Activated T-cell treated with anti-CD3 and anti-CD28 coated beads, Interleukin-2, amount 50 U/mL, for 24 hours (primary cell): ENCODE measurements around the gene ARHGAP29.
"Not testable (repeated sequence)": the region's sequence is repeated elsewhere in the genome, so short reads cannot be mapped to it uniquely, and the experiment has no call there.

Experiments used
- DNase-seq: peaks from one replicate; pipeline ENCODE4 v3.0.0-alpha.2; 2020
- H3K27ac Mint-ChIP-seq: 2 replicates; pipeline ENCODE4 v1.8.0; 2020; ENCODE audit warnings: mild to moderate bottlenecking, mixed read lengths
- H3K27me3 Mint-ChIP-seq: 2 replicates; pipeline ENCODE4 v1.8.0; 2020; ENCODE audit warnings: mixed read lengths
- H3K36me3 Mint-ChIP-seq: 2 replicates; pipeline ENCODE4 v1.8.0; 2020; ENCODE audit warnings: low read depth, mixed read lengths
- H3K4me1 Mint-ChIP-seq: 2 replicates; pipeline ENCODE4 v1.8.0; 2020; ENCODE audit warnings: low read depth, mixed read lengths
- H3K4me3 Mint-ChIP-seq: 2 replicates; pipeline ENCODE4 v1.8.0; 2020; ENCODE audit warnings: mild to moderate bottlenecking, moderate library complexity, mixed read lengths
- H3K9me3 Mint-ChIP-seq: 2 replicates; pipeline ENCODE4 v1.8.0; 2020; ENCODE audit warnings: mixed read lengths

Gene ARHGAP29

DNA sequence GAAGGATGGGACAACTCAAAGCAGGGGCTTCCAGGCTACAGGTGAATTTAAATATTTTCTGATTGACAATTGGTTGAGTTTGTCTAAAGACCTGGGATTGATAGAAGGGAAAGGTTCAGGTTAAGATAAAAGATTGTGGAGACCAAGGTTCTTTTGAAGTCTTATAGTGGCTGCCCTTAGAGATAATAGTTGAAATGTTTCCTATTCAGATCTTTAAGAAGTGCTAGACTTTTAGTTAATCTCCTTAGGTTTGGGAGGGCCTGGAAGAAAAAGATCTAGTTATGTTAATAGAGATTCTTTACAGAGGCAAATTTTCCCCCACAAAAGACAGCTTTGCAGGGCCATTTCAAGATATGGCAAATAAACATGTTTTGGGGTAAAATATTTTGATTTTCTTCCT is 88.2 kb downstream of the ARHGAP29 start:
- DNase-seq, H3K27me3 Mint-ChIP-seq, H3K9me3 Mint-ChIP-seq, H3K36me3 Mint-ChIP-seq, H3K4me1 Mint-ChIP-seq, H3K4me3 Mint-ChIP-seq, H3K27ac Mint-ChIP-seq: not testable (repeated sequence)

DNA sequence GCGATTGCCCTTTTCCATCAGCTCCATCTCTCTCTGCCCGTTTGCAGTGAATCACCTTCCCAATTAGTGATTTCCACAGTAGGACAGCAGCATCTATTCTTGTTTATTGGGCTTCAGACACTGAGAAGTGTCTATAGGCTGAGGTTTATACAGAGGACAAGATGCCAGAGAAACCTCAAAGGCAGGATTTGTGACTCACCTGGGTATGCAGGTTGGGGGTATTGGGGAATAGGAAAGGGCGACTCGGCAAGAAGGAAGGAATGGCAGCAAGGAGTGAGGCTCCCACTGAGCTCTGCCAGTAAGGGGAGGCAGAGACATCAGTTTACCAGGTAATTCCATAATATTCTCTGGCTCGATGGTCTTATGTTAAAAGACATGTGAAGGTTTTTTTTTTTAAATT is 91.1 kb downstream of the ARHGAP29 start:
- Mint-ChIP-seq H3K4me1 (no peaks in the 10 kb centered on the region), H3K36me3 (no peaks in the 10 kb centered on the region), H3K9me3 (no peaks in the 10 kb centered on the region), H3K27me3 (no peaks in the 10 kb centered on the region), H3K27ac (no peak overlapping the region), H3K4me3 (no peak overlapping the region)
- DNase-seq, result no peak

DNA sequence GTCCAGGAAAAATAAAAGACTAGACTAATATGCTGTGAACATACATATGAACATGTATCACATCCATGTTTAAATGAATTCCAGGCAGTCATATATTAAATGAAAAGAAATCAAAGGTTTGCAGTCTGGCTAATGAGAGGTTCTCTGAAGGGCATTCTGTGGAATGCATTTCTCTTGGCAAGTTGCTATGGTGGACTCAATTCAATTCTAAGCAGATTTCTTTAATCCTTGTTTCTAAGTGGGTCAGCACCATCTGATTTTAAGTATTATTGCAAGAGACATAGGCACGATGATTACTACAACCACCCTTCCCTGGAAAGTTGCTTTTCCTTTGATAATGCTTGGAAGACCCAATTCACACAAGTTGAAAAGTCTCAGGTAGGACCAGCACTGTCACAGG is 92.5 kb downstream of the ARHGAP29 start:
- H3K9me3 Mint-ChIP-seq, result no peaks in the 10 kb centered on the region
- H3K36me3 Mint-ChIP-seq, result no peaks in the 10 kb centered on the region
- DNase-seq, result no peak
- H3K4me3 Mint-ChIP-seq, result no peak overlapping the region
- H3K4me1 Mint-ChIP-seq, result no peaks in the 10 kb centered on the region
- H3K27ac Mint-ChIP-seq, result no peak overlapping the region
- no peaks in the 10 kb centered on the region for H3K27me3 Mint-ChIP-seq

DNA sequence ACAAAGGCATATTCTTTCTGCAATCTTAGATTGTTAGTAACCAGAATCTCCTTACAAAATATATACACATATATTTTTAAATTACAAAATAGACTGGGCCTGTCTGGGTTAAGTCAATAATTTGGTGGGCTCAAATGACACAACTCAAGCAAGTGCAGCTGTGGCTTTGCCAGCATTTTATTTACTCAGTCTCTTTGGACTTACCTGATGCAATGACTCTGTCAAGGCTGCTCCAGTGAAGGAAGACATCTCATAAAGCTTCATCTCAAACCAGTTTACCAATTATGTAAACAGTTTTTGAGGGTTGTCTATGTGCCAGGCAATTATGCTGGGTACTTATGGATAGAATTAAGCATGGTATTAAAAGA is 93.6 kb downstream of the ARHGAP29 start:
- Mint-ChIP-seq H3K27me3 (no peaks in the 10 kb centered on the region), H3K36me3 (no peaks in the 10 kb centered on the region), H3K4me1 (no peaks in the 10 kb centered on the region), H3K27ac (no peak overlapping the region), H3K9me3 (no peaks in the 10 kb centered on the region), H3K4me3 (no peak overlapping the region)
- no peak for DNase-seq

DNA sequence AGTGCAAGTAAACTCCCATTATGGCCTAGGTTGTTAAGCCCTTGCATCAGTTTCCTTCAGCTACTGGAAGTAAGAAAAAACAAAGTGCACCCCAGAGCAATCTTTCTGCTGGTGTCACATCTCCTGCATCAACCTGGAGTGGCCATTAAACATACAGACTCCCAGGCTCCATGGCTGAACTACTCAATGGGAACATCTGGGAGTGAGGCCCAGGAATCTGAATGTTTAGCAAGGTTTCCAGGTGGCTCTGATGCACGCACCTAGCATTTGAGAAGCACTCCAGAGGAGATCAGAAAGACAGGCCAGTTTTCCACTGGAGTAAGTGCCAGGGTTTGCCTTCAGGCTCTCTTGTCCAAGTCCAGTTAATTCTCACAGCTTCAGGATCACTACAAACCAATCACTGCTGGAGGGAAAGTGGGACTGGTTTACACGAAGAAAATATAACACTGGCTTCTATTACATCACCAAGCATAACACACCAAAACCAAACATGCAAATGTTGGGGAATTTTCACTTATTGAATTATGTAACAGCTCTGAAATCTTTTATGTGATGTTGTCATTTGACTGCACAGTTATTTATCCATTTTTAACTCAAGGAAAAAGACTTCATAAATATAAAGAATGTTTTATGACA is 94.1 kb downstream of the ARHGAP29 start:
- Mint-ChIP-seq H3K9me3 (no peaks in the 10 kb centered on the region), H3K4me1 (no peaks in the 10 kb centered on the region), H3K27me3 (no peaks in the 10 kb centered on the region), H3K36me3 (no peaks in the 10 kb centered on the region), H3K4me3 (no peak overlapping the region), H3K27ac (no peak overlapping the region)
- DNase-seq, result no peak

DNA sequence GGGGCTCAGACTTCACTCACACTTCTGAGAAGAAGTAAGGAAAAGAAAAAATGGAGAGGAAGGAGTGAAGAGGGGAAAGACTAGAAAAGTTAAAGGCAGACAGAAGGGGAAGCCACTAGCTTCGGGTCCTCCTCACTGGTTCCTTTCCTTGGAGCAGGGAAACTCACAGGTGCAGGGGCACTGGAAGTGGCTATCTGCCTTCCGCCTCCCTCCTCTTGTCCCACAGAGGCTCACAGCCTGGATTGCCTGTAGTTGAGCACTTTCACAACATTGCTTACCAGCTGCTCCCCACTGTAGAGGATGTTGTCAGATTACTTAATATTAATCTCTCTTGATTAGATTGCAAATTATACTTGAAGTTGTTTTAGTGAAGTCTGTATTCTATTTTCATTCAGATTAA is 94.8 kb downstream of the ARHGAP29 start:
- H3K4me1 Mint-ChIP-seq, result no peaks in the 10 kb centered on the region
- no peaks in the 10 kb centered on the region for H3K27me3 Mint-ChIP-seq
- no peaks in the 10 kb centered on the region for H3K36me3 Mint-ChIP-seq
- H3K4me3 Mint-ChIP-seq, result no peak overlapping the region
- H3K9me3 Mint-ChIP-seq, result no peaks in the 10 kb centered on the region
- H3K27ac Mint-ChIP-seq, result no peak overlapping the region
- DNase-seq, result no peak

DNA sequence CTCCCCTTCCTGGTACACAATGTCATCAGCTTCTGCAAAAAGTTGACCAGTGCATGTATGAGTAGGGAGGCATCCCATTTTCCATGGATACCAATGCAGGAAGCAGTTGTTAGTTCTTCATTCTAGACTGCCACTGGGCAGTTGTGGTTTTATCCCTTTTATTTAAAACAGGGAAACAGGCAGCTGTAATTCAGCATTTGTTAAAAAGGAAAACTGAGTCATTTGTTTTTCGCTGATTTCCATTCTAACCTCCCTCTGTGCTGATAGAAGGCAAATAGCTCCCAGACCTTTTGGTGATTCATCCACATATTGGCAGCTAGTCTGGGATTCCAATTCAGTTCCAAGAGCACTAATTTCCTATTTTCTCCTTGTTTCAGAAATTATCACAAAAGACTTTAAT is 95.4 kb downstream of the ARHGAP29 start:
- H3K9me3 Mint-ChIP-seq, result no peaks in the 10 kb centered on the region
- H3K4me3 Mint-ChIP-seq, result no peak overlapping the region
- H3K27ac Mint-ChIP-seq, result no peak overlapping the region
- no peaks in the 10 kb centered on the region for H3K36me3 Mint-ChIP-seq
- no peaks in the 10 kb centered on the region for H3K4me1 Mint-ChIP-seq
- peaks cover under 1% of the 10 kb centered on the region for H3K27me3 Mint-ChIP-seq
- DNase-seq, result no peak

DNA sequence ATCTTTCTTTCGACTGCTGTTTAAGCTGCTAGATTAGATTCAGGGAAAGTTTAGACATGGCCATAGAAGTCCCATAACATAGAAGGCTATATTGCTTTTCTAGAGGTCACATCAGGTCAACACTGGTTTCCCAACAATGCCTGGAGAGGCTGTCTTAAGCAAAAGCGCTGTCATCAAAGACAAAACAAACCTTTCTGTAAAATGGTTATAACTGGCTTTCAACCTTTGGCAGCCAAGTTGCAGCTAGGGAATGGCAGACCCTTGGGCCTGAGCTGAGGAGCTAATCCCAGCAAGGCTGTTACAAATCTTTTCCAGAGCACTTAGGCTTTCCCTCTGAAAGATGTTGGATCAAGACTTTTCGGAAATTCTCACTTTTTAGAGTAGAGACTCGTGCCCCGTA is 105.3 kb downstream of the ARHGAP29 start:
- Mint-ChIP-seq H3K4me1 (no peaks in the 10 kb centered on the region), H3K36me3 (no peaks in the 10 kb centered on the region), H3K9me3 (peaks cover 8% of the 10 kb centered on the region), H3K27ac (no peak overlapping the region), H3K4me3 (no peak overlapping the region), H3K27me3 (peaks cover 13% of the 10 kb centered on the region)
- no peak for DNase-seq

DNA sequence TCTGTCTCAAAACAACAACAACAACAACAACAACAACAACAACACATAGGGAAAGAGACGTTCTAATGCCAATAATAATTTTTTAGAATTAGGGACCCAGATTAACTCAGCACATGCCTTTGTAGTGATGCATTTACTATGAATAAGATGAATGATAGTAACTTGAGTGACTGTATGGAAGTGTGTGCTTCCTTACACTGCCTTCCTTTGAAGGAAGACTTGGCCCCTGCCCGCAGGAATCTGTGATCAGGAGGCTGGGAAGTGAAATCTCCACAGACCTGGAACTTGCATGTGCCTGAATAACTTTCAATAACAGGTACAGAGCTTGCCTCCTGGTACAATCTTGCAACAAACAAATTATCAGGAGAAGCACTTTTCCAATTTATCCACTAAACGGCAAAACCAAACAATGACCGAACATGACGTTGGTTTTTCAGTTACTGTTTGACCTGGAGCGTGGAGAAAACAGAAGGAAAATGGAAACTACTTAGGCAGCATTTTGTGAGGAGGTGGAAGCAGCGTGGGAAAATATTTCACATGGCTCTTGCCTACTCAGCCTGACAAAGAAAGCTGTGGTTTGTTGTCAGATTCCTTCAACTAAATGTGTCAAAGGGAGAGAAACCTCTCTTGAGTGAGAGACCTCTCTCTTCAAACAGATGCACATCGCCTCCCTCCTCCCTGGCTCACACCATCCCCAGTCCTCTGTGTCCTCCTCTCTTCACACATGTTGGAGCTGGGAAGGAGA is 106.4 kb downstream of the ARHGAP29 start:
- no peak overlapping the region for H3K4me3 Mint-ChIP-seq
- no peak for DNase-seq

DNA sequence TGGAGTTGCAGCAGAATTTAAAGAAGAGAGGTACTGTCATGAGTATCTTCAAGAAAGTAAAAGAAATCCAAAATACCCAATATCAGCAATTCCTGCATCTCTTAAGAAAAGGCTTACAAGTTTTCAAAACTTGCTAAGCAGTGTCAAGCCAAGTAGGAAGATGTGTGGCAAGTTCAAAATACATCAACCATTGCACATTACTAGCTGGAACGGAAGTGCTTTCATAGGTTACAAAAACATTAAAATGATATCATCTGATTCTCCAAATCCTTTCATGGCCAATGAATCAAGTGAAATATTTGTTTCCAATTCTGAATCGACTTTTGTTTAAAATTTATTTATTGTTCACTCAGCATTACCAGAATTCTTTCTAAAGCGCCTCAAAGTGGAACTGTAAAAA is 110.7 kb downstream of the ARHGAP29 start:
- no peak overlapping the region for H3K27ac Mint-ChIP-seq
- no peaks in the 10 kb centered on the region for H3K27me3 Mint-ChIP-seq
- no peaks in the 10 kb centered on the region for H3K9me3 Mint-ChIP-seq
- H3K4me1 Mint-ChIP-seq, result no peaks in the 10 kb centered on the region
- H3K4me3 Mint-ChIP-seq, result no peak overlapping the region
- H3K36me3 Mint-ChIP-seq, result no peaks in the 10 kb centered on the region
- DNase-seq, result no peak

More for the DNA sequence above, 106.4 kb downstream of the ARHGAP29 start:
- Mint-ChIP-seq H3K36me3 (no peaks in the 10 kb centered on the region), H3K27ac (no peak overlapping the region), H3K27me3 (peaks cover 8% of the 10 kb centered on the region), H3K4me1 (no peaks in the 10 kb centered on the region), H3K9me3 (peaks cover 8% of the 10 kb centered on the region)

DNA sequence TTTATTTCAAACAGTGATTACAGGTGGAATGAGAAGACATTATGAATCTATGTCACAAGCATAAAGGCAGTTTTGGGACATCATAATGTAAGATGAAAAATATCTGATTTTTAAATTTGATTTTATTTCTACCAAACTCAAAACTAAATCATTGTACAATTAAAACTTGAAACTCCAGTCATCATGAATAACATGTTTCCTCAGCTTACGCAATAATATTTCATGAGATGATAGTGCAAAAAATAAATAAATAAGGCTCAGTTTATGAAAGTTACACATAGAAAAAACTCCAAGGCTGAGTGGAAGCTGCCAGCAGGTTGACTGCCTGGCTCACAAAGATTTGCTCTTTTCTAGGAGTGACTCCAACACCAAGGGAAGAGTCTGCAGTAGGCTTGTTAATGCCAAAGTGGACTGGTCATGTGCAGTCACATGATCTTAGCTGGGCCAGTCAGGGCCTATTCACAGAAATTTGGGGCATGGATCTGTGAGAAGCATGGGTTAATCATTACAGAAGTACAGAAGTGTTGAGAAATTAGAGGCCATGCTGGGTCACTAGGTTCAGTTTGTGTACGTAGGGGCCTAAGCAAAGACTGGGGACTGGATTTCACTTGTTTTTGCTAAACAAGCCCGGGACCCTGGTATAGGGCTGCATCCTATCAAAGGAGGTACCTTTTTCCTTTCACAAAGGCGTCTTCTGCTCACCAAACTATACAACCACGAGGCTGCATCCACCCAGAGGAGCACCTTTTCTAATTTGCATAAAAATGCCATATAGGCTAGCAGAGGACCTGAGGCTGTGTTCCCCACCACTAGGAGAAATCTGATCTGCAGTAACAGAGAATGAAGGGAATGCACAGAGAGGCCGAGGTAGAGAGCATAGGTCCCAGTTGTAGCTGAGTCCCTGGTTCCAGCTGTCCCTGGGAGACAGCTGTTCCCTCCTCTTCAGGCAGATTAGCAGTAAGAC is 111.6 kb downstream of the ARHGAP29 start:
- Mint-ChIP-seq H3K4me3 (no peak overlapping the region), H3K36me3 (no peaks in the 10 kb centered on the region), H3K27ac (no peak overlapping the region), H3K4me1 (no peaks in the 10 kb centered on the region), H3K9me3 (no peaks in the 10 kb centered on the region), H3K27me3 (no peaks in the 10 kb centered on the region)
- DNase-seq, result no peak

DNA sequence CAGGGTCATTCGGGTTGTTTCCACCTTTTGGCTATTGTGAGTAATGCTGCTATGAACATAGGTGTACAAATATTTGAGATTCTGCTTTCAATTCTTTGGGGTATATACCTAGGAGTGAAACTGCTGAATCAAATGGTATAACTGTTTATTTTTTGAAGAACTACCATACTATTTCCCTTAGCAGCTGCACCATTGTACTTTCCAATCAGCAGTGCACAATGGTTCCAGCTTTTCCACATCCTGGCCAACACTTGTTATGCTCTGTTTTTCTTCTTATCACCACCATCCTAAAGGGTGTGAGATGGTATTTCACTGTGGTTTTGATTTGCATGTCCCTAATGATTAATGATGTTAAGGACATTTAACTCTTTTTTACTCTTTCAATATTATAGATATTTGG is 112.8 kb downstream of the ARHGAP29 start:
- H3K4me3 Mint-ChIP-seq, result no peak overlapping the region
- H3K9me3 Mint-ChIP-seq, result no peaks in the 10 kb centered on the region
- no peak for DNase-seq
- H3K36me3 Mint-ChIP-seq, result no peaks in the 10 kb centered on the region
- no peaks in the 10 kb centered on the region for H3K4me1 Mint-ChIP-seq
- H3K27ac Mint-ChIP-seq, result no peak overlapping the region
- no peaks in the 10 kb centered on the region for H3K27me3 Mint-ChIP-seq

DNA sequence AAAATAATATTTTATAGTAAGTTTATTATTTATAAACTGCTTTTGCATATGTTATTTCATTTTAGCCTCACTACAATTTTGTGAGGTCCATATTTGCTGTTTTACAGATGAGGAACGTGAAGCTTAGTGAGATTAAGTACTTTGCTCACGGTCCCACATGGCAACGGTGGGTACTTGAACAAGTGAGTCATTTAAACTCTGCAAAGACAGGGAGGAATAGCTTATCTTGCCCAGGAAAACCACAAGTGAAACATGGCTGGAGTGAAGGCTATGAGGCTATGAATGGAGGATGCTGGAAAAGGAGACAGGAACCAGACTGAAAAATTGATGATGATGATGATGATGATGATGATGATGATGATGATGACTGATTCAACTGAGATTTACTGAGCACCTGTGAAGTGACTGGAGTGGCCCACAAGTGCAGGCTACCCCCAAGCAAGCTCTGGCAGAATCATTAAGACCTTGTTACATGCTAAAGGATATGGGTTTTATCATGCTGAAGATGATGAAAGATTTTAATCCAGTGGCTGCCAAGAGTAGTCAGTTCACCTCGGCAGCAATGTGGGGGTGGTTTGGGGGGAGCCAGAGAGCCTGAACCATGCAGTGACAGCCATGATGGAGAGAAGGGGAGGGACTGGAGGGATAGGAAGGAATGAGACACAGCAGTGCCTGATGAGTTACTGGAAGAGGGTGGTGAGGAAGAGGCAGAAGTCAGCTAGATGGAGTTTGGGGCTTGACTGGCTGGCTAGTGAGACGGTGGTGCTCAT is 115.0 kb downstream of the ARHGAP29 start:
- H3K9me3 Mint-ChIP-seq, result no peaks in the 10 kb centered on the region
- H3K4me3 Mint-ChIP-seq, result no peak overlapping the region
- no peaks in the 10 kb centered on the region for H3K36me3 Mint-ChIP-seq
- H3K4me1 Mint-ChIP-seq, result no peaks in the 10 kb centered on the region
- DNase-seq, result no peak
- H3K27ac Mint-ChIP-seq, result no peak overlapping the region
- H3K27me3 Mint-ChIP-seq, result no peaks in the 10 kb centered on the region
